GM23248 (cell line): ENCODE measurements around the gene SEC11A.

Source experiments
- EZH2 ChIP-seq: fragments of 200-600 bp; sonication (generic); IDR thresholded peaks from 2 replicates; pipeline ENCODE4 v1.6.1; 2018; ENCODE audit warnings: antibody characterized with exemption, mild to moderate bottlenecking; ENCODE audit not compliant: insufficient read depth, poor library complexity, severe bottlenecking
- EZH2phosphoT487 ChIP-seq: fragments of 200-600 bp; sonication (generic); IDR thresholded peaks from 2 replicates; pipeline ENCODE4 v1.6.1; 2018; ENCODE audit warnings: antibody characterized with exemption, moderate library complexity, mild to moderate bottlenecking, low read depth; ENCODE audit not compliant: insufficient read depth

DNA sequence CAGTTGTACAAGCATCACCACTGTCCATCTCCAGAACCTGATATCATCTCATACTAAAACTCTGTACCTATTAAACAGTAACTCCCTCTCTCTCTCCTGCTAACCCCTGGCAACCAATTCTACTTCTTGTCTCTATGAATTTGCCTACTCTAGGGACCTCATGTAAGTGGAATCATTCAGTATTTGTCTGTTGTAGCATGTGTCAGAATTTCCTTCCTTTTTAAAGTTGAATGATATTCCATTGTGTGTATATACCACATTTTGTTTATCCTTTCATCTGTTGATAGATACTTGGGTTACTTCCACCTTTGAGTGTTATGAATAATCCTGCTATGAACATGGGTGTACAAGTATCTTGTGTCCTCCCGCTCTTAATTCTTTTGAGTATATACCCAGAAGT, 49.0 kb upstream of the SEC11A start:
- TF ChIP-seq EZH2 = no peak
- TF ChIP-seq EZH2phosphoT487 = no peak
